Upper lobe of left lung (tissue), 6 donors: ENCODE data around the gene MACROD2. TPM values are rescaled to one million over a fixed set of nuclear protein-coding genes. Genes with fewer than 3 reads are reported as not detected.

Experiments
- ATAC-seq, 2 donors: fragments of 200-7000 bp; cut with Tn5 transposase; one replicate each; pipeline ENCODE4 v1.9.1; 2022; ENCODE audit warnings: mild to moderate bottlenecking in 2 of 2, moderate library complexity in 2 of 2; ENCODE audit not compliant: low FRiP score in 2 of 2
- DNase-seq, 2 donors: peaks; one replicate each; pipeline ENCODE4 v3.0.0-alpha.2; 2019 to 2020
- H3K27ac ChIP-seq, 4 donors: fragments of 200-600 bp; sonication (generic); one replicate each; pipeline ENCODE4 v1.5.1; 2016 to 2019
- H3K27me3 ChIP-seq, 4 donors: fragments of 200-600 bp; sonication (generic); one replicate each; pipeline ENCODE4 v1.5.1; 2017 to 2019
- H3K36me3 ChIP-seq, 4 donors: fragments of 200-600 bp; sonication (generic); one replicate each; pipeline ENCODE4 v1.5.1; 2016 to 2019
- H3K4me1 ChIP-seq, 4 donors: fragments of 200-600 bp; sonication (generic); one replicate each; pipeline ENCODE4 v1.5.1; 2018 to 2019
- H3K4me3 ChIP-seq, 4 donors: fragments of 200-600 bp; sonication (generic); one replicate each; pipeline ENCODE4 v1.5.1; 2017 to 2019; ENCODE audit warnings: mild to moderate bottlenecking in 2 of 4, moderate library complexity in 1 of 4
- H3K9me3 ChIP-seq, 4 donors: fragments of 200-600 bp; sonication (generic); one replicate each; pipeline ENCODE4 v1.5.1; 2018 to 2019
- EP300 ChIP-seq, 4 donors: sonication (generic); formaldehyde crosslinking; IDR thresholded peaks; one replicate each; pipeline ENCODE4 v1.5.1; 2017; ENCODE audit warnings: antibody characterized with exemption in 4 of 4, control low read depth in 2 of 4
- POLR2A ChIP-seq, 4 donors: fragments of 450-650 bp; IDR thresholded peaks; one replicate each; pipeline ENCODE4 v1.5.1; 2016 to 2017; ENCODE audit warnings: antibody characterized with exemption in 4 of 4, mild to moderate bottlenecking in 2 of 4
- POLR2AphosphoS5 ChIP-seq, 2 donors: sonication (generic); formaldehyde crosslinking; IDR thresholded peaks; one replicate each; pipeline ENCODE4 v1.5.1; 2017; ENCODE audit warnings: antibody characterized with exemption in 2 of 2
- whole genome bisulfite sequencing, 2 donors: methylation state at CpG; one replicate each; pipeline ENCODE4 v1.1.5; 2017 to 2018; 5-methylcytosine and 5-hydroxymethylcytosine counted together
- total RNA-seq, 6 donors: library from RNA; depleted of rRNA in 4 of 6; stranded (reverse); fragments of >200 nt in 4 of 6; gene quantifications; one replicate each; pipeline versions ENCODE4 v1.1.0 to v1.2.1, GENCODE V29; 2016 to 2021
- TF ChIP-seq, protein P1 (sequence below), 6 experiments: fragments of 450-650 bp in 4 of 6; fragments of 200-600 bp in 2 of 6; sonication (generic) in 2 of 6; IDR thresholded peaks; one replicate each; pipeline ENCODE4 v1.5.1; 2016 to 2019; ENCODE audit warnings: antibody characterized with exemption in 6 of 6
- donor health status: DM: no; HTN: no; CAD: no; lungs with moderate emphysema.
- donor health status: DM: no; HTN: yes; CAD: no; lungs with severe emphysema.

MACROD2 gene
- total RNA-seq, 6 donors from 2014 or later, result 20.7 to 84.3 (median 36.3) TPM

DNA sequence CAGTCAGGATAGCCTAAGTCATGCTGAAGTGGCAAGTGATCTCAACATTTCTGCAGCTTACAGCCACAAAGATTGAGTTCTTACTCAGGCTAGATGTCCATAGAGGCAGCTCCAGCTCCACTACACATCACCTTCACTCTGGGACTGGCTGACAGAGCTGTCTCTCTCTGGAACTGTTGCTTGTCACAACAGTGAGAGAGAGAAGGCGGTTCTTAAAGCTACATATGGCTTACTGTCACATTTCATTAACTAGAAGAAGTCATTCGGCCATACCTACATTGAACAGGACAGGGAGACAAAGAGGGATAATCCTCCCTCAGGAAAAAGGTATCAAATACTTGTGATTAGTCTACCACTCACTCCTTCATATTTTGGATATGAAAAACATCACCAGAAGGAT is 1257.0 kb downstream of the MACROD2 start:
- H3K27ac ChIP-seq, result no peak overlapping the region
- no peak for DNase-seq
- no peak overlapping the region for H3K4me3 ChIP-seq
- 85 to 100% methylated on average over 2 of the region's 2 CpGs for WGBS, 2 donors
- ATAC-seq, result no peak
- H3K27me3 ChIP-seq, result no peaks in the 10 kb centered on the region
- TF ChIP-seq, protein P1, sequence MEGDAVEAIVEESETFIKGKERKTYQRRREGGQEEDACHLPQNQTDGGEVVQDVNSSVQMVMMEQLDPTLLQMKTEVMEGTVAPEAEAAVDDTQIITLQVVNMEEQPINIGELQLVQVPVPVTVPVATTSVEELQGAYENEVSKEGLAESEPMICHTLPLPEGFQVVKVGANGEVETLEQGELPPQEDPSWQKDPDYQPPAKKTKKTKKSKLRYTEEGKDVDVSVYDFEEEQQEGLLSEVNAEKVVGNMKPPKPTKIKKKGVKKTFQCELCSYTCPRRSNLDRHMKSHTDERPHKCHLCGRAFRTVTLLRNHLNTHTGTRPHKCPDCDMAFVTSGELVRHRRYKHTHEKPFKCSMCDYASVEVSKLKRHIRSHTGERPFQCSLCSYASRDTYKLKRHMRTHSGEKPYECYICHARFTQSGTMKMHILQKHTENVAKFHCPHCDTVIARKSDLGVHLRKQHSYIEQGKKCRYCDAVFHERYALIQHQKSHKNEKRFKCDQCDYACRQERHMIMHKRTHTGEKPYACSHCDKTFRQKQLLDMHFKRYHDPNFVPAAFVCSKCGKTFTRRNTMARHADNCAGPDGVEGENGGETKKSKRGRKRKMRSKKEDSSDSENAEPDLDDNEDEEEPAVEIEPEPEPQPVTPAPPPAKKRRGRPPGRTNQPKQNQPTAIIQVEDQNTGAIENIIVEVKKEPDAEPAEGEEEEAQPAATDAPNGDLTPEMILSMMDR (IDR thresholded peaks at IDR 0.05), result no peak
- TF ChIP-seq POLR2A (IDR thresholded peaks at IDR 0.05) (no peak), POLR2AphosphoS5 (IDR thresholded peaks at IDR 0.05) (no peak), EP300 (IDR thresholded peaks at IDR 0.05) (no peak)
- H3K4me1 ChIP-seq, result no peaks in the 10 kb centered on the region
- H3K36me3 ChIP-seq, result no peaks in the 10 kb centered on the region
- no peaks in the 10 kb centered on the region for H3K9me3 ChIP-seq

DNA sequence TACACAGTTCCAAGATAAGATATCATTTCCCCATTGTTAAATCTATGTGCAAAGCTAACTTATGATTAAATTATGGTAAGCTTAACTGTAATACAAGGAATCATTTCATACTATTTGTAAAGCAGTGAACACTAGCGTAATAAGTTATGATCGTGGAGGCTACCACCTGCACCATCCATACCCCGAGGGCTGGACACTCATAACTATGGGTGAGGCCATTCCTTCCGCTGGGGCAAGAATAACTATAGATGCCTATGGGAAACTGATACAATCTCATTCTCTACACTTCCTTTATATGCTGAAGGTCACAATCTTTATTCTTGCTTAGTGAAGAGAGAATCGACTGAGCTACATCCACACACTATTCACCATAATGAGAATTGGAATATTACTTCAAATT is 1258.1 kb downstream of the MACROD2 start:
- WGBS, 2 donors, result 84 to 90% methylated on average over 5 of the region's 5 CpGs
- DNase-seq (no peak), ATAC-seq (no peak)
- no peaks in the 10 kb centered on the region for H3K27me3 ChIP-seq
- no peaks in the 10 kb centered on the region for H3K36me3 ChIP-seq
- no peaks in the 10 kb centered on the region for H3K9me3 ChIP-seq
- no peaks in the 10 kb centered on the region for H3K4me1 ChIP-seq
- no peak for TF ChIP-seq EP300 (IDR thresholded peaks at IDR 0.05)
- no peak for TF ChIP-seq POLR2A (IDR thresholded peaks at IDR 0.05)
- TF ChIP-seq POLR2AphosphoS5 (IDR thresholded peaks at IDR 0.05), result no peak
- TF ChIP-seq, protein P1 (IDR thresholded peaks at IDR 0.05), result no peak
- H3K4me3 ChIP-seq, result no peak overlapping the region
- no peak overlapping the region for H3K27ac ChIP-seq

DNA sequence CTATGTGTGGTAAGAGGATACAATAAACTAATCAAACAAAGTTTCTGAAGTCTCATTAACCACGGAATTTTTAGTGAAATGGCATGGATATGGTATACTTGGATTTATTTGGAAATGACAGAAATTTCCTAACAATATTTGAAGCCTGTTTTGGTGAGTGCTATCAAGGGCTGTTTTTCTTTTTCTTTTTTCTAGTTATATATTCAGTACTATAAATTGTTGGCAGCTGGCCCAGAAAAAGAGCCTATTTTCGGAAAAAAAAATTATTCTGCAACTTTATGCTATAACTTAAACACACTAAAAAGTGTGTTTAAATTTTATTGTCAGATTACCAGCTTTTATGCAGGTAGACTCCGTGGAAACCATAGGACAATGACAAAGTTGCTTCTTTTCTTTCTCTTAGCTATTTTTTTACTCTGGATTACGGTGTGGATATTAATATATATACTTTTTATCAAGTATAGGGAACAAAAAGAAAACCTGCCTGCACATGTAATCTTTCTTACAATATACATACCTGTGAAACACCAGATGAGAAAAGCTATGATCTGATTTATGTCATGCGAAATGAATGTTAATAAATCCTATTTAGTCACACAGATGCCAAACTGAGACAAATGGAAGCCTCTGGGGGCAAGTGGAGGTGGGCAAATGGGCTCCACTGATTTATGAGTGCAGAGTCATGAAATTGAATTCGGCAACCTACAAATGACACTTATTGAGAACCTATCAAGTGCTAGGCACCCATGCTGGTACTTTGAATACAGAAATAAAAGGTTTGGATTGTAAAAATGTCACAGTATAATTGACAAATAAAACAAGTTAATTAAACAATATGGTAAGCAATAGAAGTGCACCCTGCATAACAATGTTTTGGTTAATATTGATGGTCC is 1261.6 kb downstream of the MACROD2 start:
- H3K27ac ChIP-seq, result no peak overlapping the region
- ATAC-seq (no peak), DNase-seq (no peak)
- no peaks in the 10 kb centered on the region for H3K4me1 ChIP-seq
- H3K4me3 ChIP-seq, result no peak overlapping the region
- WGBS, 2 donors, result 65 to 66% methylated on average over 6 of the region's 6 CpGs
- H3K27me3 ChIP-seq, result no peaks in the 10 kb centered on the region
- TF ChIP-seq POLR2A (IDR thresholded peaks at IDR 0.05) (no peak), EP300 (IDR thresholded peaks at IDR 0.05) (no peak)
- no peaks in the 10 kb centered on the region for H3K36me3 ChIP-seq
- H3K9me3 ChIP-seq, result no peaks in the 10 kb centered on the region

DNA sequence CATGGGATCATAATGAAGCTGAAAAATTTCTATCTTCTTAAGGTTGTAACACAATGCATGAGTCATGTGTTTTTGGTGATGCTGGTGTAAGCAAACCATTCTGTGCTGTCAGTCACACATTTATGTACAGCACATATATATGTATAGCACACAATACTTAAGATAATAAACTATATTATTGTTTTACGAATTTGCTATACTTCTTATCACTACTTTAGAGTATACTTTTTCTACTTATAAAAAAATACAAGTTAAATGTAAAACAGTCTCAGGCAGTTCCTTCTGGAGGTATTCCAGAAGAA is 1262.2 kb downstream of the MACROD2 start:
- ATAC-seq, result no peak
- no peaks in the 10 kb centered on the region for H3K36me3 ChIP-seq
- 78 to 88% methylated on average over 1 of the region's 1 CpG for WGBS, 2 donors
- no peak overlapping the region for H3K4me3 ChIP-seq
- H3K27ac ChIP-seq, result no peak overlapping the region
- H3K27me3 ChIP-seq, result no peaks in the 10 kb centered on the region
- no peak for DNase-seq
- TF ChIP-seq, protein P1 (IDR thresholded peaks at IDR 0.05), result no peak
- TF ChIP-seq POLR2AphosphoS5 (IDR thresholded peaks at IDR 0.05), result no peak
- no peak for TF ChIP-seq EP300 (IDR thresholded peaks at IDR 0.05)
- TF ChIP-seq POLR2A (IDR thresholded peaks at IDR 0.05), result no peak
- H3K9me3 ChIP-seq, result no peaks in the 10 kb centered on the region
- H3K4me1 ChIP-seq, result no peaks in the 10 kb centered on the region

DNA sequence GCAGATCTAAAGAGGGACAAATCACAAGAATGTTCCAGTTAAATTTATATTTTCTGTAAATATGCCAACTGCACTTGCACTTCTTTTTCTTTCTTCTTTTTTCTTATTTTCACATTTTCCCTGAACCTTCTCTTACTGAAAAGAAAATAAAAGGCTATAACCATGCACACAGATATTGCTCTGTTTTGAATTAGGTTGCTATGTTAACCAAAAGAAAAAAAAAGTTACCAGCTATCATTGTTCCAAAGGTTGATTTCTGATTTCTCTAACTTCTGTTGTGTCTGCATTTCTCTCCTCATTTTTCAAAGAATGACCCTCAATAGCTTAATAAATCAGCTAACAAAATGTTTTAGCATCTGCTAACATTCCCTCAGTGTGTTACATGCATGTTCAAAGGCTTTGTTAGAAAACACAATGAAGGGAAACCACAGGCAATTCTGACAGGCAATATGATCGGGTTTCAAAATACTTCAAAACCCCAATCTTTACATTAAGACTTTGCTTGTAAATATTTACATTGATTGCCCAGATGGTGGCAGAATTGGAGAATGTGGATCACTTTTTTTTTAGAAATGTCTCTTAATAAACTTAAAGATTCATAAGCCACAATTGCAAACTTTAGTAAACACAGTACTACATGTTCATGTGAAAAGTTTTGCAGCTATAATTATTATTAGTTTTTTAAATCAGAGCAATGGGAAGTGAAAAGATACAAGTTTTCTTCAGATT is 1270.4 kb downstream of the MACROD2 start:
- 34 to 38% methylated on average over 1 of the region's 1 CpG for WGBS, 2 donors
- no peak for TF ChIP-seq EP300 (IDR thresholded peaks at IDR 0.05)
- TF ChIP-seq, protein P1 (IDR thresholded peaks at IDR 0.05), result no peak
- TF ChIP-seq POLR2AphosphoS5 (IDR thresholded peaks at IDR 0.05), result no peak
- no peak for TF ChIP-seq POLR2A (IDR thresholded peaks at IDR 0.05)
- Histone ChIP-seq H3K27me3 (no peaks in the 10 kb centered on the region), H3K9me3 (no peaks in the 10 kb centered on the region), H3K27ac (no peak overlapping the region), H3K4me1 (no peaks in the 10 kb centered on the region), H3K4me3 (no peak overlapping the region), H3K36me3 (no peaks in the 10 kb centered on the region)
- ATAC-seq (no peak), DNase-seq (no peak)
